ENCODE measurements around the gene ACACB.

- TF ChIP-seq, protein P1, sequence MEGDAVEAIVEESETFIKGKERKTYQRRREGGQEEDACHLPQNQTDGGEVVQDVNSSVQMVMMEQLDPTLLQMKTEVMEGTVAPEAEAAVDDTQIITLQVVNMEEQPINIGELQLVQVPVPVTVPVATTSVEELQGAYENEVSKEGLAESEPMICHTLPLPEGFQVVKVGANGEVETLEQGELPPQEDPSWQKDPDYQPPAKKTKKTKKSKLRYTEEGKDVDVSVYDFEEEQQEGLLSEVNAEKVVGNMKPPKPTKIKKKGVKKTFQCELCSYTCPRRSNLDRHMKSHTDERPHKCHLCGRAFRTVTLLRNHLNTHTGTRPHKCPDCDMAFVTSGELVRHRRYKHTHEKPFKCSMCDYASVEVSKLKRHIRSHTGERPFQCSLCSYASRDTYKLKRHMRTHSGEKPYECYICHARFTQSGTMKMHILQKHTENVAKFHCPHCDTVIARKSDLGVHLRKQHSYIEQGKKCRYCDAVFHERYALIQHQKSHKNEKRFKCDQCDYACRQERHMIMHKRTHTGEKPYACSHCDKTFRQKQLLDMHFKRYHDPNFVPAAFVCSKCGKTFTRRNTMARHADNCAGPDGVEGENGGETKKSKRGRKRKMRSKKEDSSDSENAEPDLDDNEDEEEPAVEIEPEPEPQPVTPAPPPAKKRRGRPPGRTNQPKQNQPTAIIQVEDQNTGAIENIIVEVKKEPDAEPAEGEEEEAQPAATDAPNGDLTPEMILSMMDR (IDR thresholded peaks at IDR 0.05; ENCODE audit: borderline replicate concordance, extremely low read depth, low read length, poor library complexity, severe bottlenecking), result no peak
- TF ChIP-seq EZH2 (IDR thresholded peaks at IDR 0.05; ENCODE audit: borderline replicate concordance, low read depth, low read length, severe bottlenecking), result no peak
Measured at GRCh38 chr12:109263439-109263838, 147.1 kb downstream of the ACACB start.

Measured in DND-41 (cell line).